Osteoblast (primary cell): Measurements from ENCODE around the gene MDH1B. TPM values are rescaled to one million over a fixed set of nuclear protein-coding genes. Genes with fewer than 3 reads are reported as not detected.

Experiments
- DNase-seq: peaks from one replicate; pipeline ENCODE4 v3.0.0; 2011; ENCODE audit warnings: low spot score, mixed read lengths; ENCODE audit not compliant: insufficient read length; ENCODE audit errors: missing footprints
- H2AFZ ChIP-seq: 2 replicates; pipeline ENCODE4 v1.6.0; 2011; ENCODE audit warnings: mild to moderate bottlenecking, low read length
- H3K27ac ChIP-seq: 2 replicates; pipeline ENCODE4 v1.5.1; 2011; ENCODE audit warnings: mild to moderate bottlenecking, low read depth, low read length, moderate library complexity
- H3K27me3 ChIP-seq: 2 replicates; pipeline ENCODE4 v1.6.0; 2012; ENCODE audit warnings: mild to moderate bottlenecking, control low read depth, inconsistent platforms, low read length, moderate library complexity; ENCODE audit not compliant: insufficient read depth
- H3K36me3 ChIP-seq: 2 replicates; pipeline ENCODE4 v1.5.1; 2011; ENCODE audit warnings: mild to moderate bottlenecking, low read length, control low read depth, moderate library complexity; ENCODE audit not compliant: insufficient read depth
- H3K4me1 ChIP-seq: 2 replicates; pipeline ENCODE4 v1.5.1; 2011; ENCODE audit warnings: mild to moderate bottlenecking, low read length, control low read depth, moderate library complexity; ENCODE audit not compliant: insufficient read depth
- H3K4me2 ChIP-seq: 2 replicates; pipeline ENCODE4 v1.6.0; 2011; ENCODE audit warnings: mild to moderate bottlenecking, low read length; ENCODE audit not compliant: insufficient read depth
- H3K4me3 ChIP-seq: fragments of 200-600 bp; sonication (generic); 3 replicates; pipeline ENCODE4 v1.5.1; 2012; ENCODE audit warnings: mild to moderate bottlenecking, low read length, inconsistent platforms; ENCODE audit not compliant: insufficient read depth
- H3K79me2 ChIP-seq: 2 replicates; pipeline ENCODE4 v1.6.0; 2012; ENCODE audit warnings: mild to moderate bottlenecking, low read length, control low read depth, inconsistent platforms; ENCODE audit not compliant: insufficient read depth
- H3K9me3 ChIP-seq: 2 replicates; pipeline ENCODE4 v1.5.1; 2011; ENCODE audit warnings: low read depth, low read length, control low read depth
- H4K20me1 ChIP-seq: 2 replicates; pipeline ENCODE4 v1.6.0; 2012; ENCODE audit warnings: mild to moderate bottlenecking, low read length, control low read depth; ENCODE audit not compliant: insufficient read depth
- total RNA-seq: library from RNA; depleted of rRNA; stranded (reverse); fragments of >200 nt; gene quantifications from 2 replicates; pipeline ENCODE4 v1.2.3, GENCODE V29; 2012
- TF ChIP-seq, protein P1 (sequence below): IDR thresholded peaks from 2 replicates; pipeline ENCODE4 v1.5.1; 2011; ENCODE audit warnings: mild to moderate bottlenecking, low read depth, low read length, moderate library complexity; ENCODE audit errors: extremely low read depth

Gene MDH1B
- total RNA-seq, 1 donor = 2.2 TPM

GRCh38 chr2:206797376-206797775, 32.2 kb upstream of the MDH1B start:
- H3K4me2 ChIP-seq = no peak overlapping the region
- H3K27ac ChIP-seq = no peak overlapping the region
- peaks cover 3% of the 10 kb centered on the region for H3K4me1 ChIP-seq
- H2AFZ ChIP-seq = no peak overlapping the region
- no peaks in the 10 kb centered on the region for H3K79me2 ChIP-seq
- no peaks in the 10 kb centered on the region for H4K20me1 ChIP-seq
- no peak overlapping the region for H3K4me3 ChIP-seq
- H3K9me3 ChIP-seq = no peaks in the 10 kb centered on the region
- H3K36me3 ChIP-seq = peaks cover 10% of the 10 kb centered on the region
- DNase-seq = no peak
- H3K27me3 ChIP-seq = no peaks in the 10 kb centered on the region
- TF ChIP-seq, protein P1, sequence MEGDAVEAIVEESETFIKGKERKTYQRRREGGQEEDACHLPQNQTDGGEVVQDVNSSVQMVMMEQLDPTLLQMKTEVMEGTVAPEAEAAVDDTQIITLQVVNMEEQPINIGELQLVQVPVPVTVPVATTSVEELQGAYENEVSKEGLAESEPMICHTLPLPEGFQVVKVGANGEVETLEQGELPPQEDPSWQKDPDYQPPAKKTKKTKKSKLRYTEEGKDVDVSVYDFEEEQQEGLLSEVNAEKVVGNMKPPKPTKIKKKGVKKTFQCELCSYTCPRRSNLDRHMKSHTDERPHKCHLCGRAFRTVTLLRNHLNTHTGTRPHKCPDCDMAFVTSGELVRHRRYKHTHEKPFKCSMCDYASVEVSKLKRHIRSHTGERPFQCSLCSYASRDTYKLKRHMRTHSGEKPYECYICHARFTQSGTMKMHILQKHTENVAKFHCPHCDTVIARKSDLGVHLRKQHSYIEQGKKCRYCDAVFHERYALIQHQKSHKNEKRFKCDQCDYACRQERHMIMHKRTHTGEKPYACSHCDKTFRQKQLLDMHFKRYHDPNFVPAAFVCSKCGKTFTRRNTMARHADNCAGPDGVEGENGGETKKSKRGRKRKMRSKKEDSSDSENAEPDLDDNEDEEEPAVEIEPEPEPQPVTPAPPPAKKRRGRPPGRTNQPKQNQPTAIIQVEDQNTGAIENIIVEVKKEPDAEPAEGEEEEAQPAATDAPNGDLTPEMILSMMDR = no peak

GRCh38 chr2:206792645-206793044, 27.5 kb upstream of the MDH1B start:
- Histone ChIP-seq H3K79me2 (no peaks in the 10 kb centered on the region), H3K27me3 (no peaks in the 10 kb centered on the region), H3K4me1 (no peaks in the 10 kb centered on the region), H3K9me3 (no peaks in the 10 kb centered on the region), H3K36me3 (peaks cover 53% of the 10 kb centered on the region), H3K4me2 (no peak overlapping the region), H3K27ac (no peak overlapping the region), H3K4me3 (no peak overlapping the region), H4K20me1 (peaks cover 3% of the 10 kb centered on the region), H2AFZ (no peak overlapping the region)
- TF ChIP-seq, protein P1 = no peak
- DNase-seq = no peak

DNA sequence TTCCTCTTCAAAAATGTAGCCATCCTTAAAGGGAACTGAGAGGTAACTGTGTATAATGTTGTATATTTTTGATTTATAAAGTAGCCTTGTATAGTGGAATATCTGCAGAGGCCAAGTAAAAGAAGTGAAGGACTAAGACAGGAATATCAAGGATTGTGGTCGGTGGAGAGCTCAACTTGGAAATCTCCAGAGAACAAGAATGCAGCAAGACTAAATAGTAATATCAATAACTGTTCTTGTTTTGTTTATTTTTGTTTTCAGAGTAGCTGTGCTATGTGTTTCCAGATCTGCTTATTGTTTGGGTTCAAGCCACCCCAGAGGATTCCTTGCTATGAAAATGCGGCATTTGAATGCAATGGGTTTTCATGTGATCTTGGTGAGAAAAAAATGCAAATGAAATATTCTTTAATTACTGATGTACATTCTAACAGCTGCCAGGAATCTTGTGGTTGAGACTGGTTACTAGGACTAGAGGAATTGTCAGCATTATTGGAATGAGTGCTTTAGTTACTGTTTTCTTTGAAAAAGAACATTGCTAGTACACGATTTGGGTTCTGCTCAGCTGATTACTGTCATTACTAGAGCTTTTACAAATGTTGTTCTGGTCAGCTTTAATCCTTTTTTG, 25.3 kb upstream of the MDH1B start:
- Histone ChIP-seq H3K4me2 (no peak overlapping the region), H4K20me1 (peaks cover 3% of the 10 kb centered on the region), H3K4me1 (no peaks in the 10 kb centered on the region), H3K9me3 (no peaks in the 10 kb centered on the region), H3K27ac (no peak overlapping the region), H3K27me3 (no peaks in the 10 kb centered on the region), H3K36me3 (peaks cover 62% of the 10 kb centered on the region), H3K4me3 (no peak overlapping the region), H2AFZ (no peak overlapping the region), H3K79me2 (no peaks in the 10 kb centered on the region)
- no peak for DNase-seq
- TF ChIP-seq, protein P1 = no peak

- Histone ChIP-seq H3K79me2 (peaks cover 13% of the 10 kb centered on the region), H3K4me2 (no peak overlapping the region), H3K9me3 (peaks cover 2% of the 10 kb centered on the region), H3K4me1 (no peaks in the 10 kb centered on the region), H3K27ac (no peak overlapping the region), H3K27me3 (no peaks in the 10 kb centered on the region), H2AFZ (no peak overlapping the region), H4K20me1 (peaks cover 13% of the 10 kb centered on the region), H3K4me3 (no peak overlapping the region), H3K36me3 (peaks cover 46% of the 10 kb centered on the region)
- no peak for DNase-seq
- TF ChIP-seq, protein P1 = no peak
Measured at GRCh38 chr2:206784559-206785353, 19.6 kb upstream of the MDH1B start.
